PC-9 (cell line): ENCODE data around the gene ITGB5. TPM values are rescaled to one million over a fixed set of nuclear protein-coding genes. Genes with fewer than 3 reads are reported as not detected.
"Not testable (repeated sequence)": the region's sequence is repeated elsewhere in the genome, so short reads cannot be mapped to it uniquely, and the experiment has no call there.

ENCODE experiments used
- BruUV-seq: library from RNA; stranded (reverse); fragments of 400-500 nt; replicated peaks from 2 replicates; lab custom pipeline; 2021; lab: Mats Ljungman, UMichigan
- CTCF ChIA-PET: fragments of 300-600 bp; sonication (Branson Sonifier 250); formaldehyde crosslinking; loops from one replicate; lab custom pipeline; 2022; ENCODE audit warnings: antibody characterized with exemption; lab: Charles Lee
- POLR2A ChIA-PET: fragments of 300-600 bp; sonication (Branson Sonifier 250); formaldehyde crosslinking; loops from one replicate; lab custom pipeline; 2022; ENCODE audit warnings: antibody characterized with exemption; ENCODE audit not compliant: unreplicated experiment; lab: Charles Lee
- DNase-seq, 2 experiments: peaks; one replicate each; pipeline versions ENCODE4 v3.0.0 to v3.0.0-alpha.2; 2015 to 2022; ENCODE audit warnings: mixed read lengths in 1 of 2
- H2AFZ ChIP-seq: fragments of 200-600 bp; sonication (generic); 2 replicates; pipeline ENCODE4 v1.8.1; 2017; ENCODE audit warnings: antibody characterized with exemption
- H3F3A ChIP-seq: fragments of 200-600 bp; sonication (generic); 2 replicates; pipeline ENCODE4 v1.8.1; 2017; ENCODE audit warnings: antibody characterized with exemption, mild to moderate bottlenecking, low read depth; ENCODE audit not compliant: insufficient read depth
- H3K27ac ChIP-seq: fragments of 200-600 bp; sonication (generic); 2 replicates; pipeline ENCODE4 v1.6.1; 2016; ENCODE audit warnings: mixed run types
- H3K27me3 ChIP-seq: fragments of 200-600 bp; sonication (generic); 2 replicates; pipeline ENCODE4 v1.6.1; 2016; ENCODE audit warnings: low read depth, mixed run types; ENCODE audit not compliant: insufficient read depth
- H3K36me3 ChIP-seq: fragments of 200-600 bp; sonication (generic); 2 replicates; pipeline ENCODE4 v1.6.1; 2016; ENCODE audit warnings: low read depth, mixed run types
- H3K4me1 ChIP-seq: fragments of 200-600 bp; sonication (generic); replicated peaks from 2 replicates; pipeline ENCODE4 v1.6.1; 2016; ENCODE audit warnings: mixed run types; ENCODE audit not compliant: insufficient read depth
- H3K4me2 ChIP-seq: fragments of 200-600 bp; sonication (generic); 2 replicates; pipeline ENCODE4 v1.6.1; 2017; ENCODE audit warnings: mixed run types
- H3K4me3 ChIP-seq: fragments of 200-600 bp; sonication (generic); 2 replicates; pipeline ENCODE4 v1.6.1; 2016; ENCODE audit warnings: mixed run types
- H3K79me2 ChIP-seq: fragments of 200-600 bp; sonication (generic); 2 replicates; pipeline ENCODE4 v1.6.1; 2017; ENCODE audit warnings: low read depth, mixed run types
- H3K9me2 ChIP-seq: fragments of 200-600 bp; sonication (generic); 2 replicates; pipeline ENCODE4 v1.8.1; 2017; ENCODE audit warnings: mild to moderate bottlenecking; ENCODE audit not compliant: insufficient read depth
- H3K9me3 ChIP-seq: fragments of 200-600 bp; sonication (generic); 2 replicates; pipeline ENCODE4 v1.8.1; 2016; ENCODE audit warnings: low read depth; ENCODE audit not compliant: insufficient read depth
- H4K20me1 ChIP-seq: fragments of 200-600 bp; sonication (generic); 2 replicates; pipeline ENCODE4 v1.8.1; 2017; ENCODE audit not compliant: insufficient read depth
- EZH2 ChIP-seq: fragments of 200-600 bp; sonication (generic); IDR thresholded peaks from 2 replicates; pipeline ENCODE4 v1.8.0; 2017; ENCODE audit warnings: antibody characterized with exemption, low read depth
- intact Hi-C: fragments of 100-400 bp; cut with micrococcal nuclease; formaldehyde crosslinking; loops from one replicate; pipeline ENCODE4 v1.10.0; 2022; ENCODE audit not compliant: unreplicated experiment
- total RNA-seq: library from RNA; stranded (reverse); gene quantifications from 2 replicates; pipeline ENCODE4 v1.2.3, GENCODE V29; 2021
- TF ChIP-seq, protein P1 (sequence below): fragments of 200-600 bp; sonication (generic); conservative IDR thresholded peaks from 2 replicates; pipeline ENCODE4 v1.6.1; 2017; ENCODE audit warnings: mixed run types, antibody characterized with exemption, mild to moderate bottlenecking, moderate library complexity

Gene ITGB5
- total RNA-seq, 1 experiment from 2014 or later, result 226 TPM

DNA sequence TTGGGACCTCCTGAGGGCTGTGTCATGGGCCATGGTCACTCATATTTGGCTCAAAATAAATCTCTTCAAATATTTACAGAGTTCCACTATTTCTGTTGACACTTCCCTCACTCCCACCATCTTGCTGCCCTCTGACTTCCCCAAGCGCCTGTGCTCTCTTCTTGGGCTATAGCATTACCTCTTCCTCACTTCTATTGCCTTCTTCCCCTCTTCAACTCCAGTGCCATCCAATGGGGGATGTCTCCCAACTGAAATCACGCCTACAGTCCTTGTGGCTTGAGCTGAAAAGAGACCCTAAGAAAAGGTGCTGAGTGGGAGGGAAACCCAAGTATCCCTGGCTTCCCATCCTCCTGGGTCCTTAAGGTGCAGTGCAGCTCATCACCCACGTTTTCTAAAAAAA lies 135.1 kb downstream of the ITGB5 start:
- ChIA-PET POLR2A (no interaction called here), CTCF (no interaction called here)
- Histone ChIP-seq H3K36me3 (no peaks in the 10 kb centered on the region), H3K9me3 (no peaks in the 10 kb centered on the region), H3K4me3 (no peak overlapping the region), H2AFZ (no peak overlapping the region), H3K9me2 (no peaks in the 10 kb centered on the region), H4K20me1 (no peaks in the 10 kb centered on the region), H3K79me2 (no peaks in the 10 kb centered on the region), H3F3A (peaks cover 11% of the 10 kb centered on the region; the same call in 1 of the 2 replicates), H3K27ac (no peak overlapping the region), H3K27me3 (no peaks in the 10 kb centered on the region), H3K4me2 (no peak overlapping the region), H3K4me1 (no peaks in the 10 kb centered on the region)
- BruUV-seq, result no TSS peak
- TF ChIP-seq, protein P1, sequence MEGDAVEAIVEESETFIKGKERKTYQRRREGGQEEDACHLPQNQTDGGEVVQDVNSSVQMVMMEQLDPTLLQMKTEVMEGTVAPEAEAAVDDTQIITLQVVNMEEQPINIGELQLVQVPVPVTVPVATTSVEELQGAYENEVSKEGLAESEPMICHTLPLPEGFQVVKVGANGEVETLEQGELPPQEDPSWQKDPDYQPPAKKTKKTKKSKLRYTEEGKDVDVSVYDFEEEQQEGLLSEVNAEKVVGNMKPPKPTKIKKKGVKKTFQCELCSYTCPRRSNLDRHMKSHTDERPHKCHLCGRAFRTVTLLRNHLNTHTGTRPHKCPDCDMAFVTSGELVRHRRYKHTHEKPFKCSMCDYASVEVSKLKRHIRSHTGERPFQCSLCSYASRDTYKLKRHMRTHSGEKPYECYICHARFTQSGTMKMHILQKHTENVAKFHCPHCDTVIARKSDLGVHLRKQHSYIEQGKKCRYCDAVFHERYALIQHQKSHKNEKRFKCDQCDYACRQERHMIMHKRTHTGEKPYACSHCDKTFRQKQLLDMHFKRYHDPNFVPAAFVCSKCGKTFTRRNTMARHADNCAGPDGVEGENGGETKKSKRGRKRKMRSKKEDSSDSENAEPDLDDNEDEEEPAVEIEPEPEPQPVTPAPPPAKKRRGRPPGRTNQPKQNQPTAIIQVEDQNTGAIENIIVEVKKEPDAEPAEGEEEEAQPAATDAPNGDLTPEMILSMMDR, result no peak
- TF ChIP-seq EZH2, result no peak
- intact Hi-C loops, result no loop called here
- no peak for DNase-seq

DNA sequence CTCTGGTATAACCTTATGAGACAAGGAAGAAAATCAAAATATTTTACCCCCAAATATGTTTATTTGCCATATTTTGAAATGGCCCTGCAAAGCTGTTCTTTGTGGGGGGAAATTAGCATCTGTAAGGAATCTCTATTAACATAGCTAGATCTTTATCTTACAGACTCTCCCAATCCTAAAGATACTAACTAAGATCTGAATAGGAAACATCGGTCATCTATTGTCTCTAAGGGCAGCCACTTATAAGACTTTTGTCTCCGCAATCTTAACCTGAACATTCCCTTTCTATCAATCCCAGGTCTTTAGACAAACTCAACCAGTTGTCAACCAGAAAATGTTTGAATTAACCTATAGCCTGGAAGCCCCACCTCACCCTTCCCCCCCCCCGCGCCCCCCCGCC lies 135.7 kb downstream of the ITGB5 start:
- Histone ChIP-seq H3K4me1 (no peaks in the 10 kb centered on the region), H3K9me2 (no peaks in the 10 kb centered on the region), H3K36me3 (no peaks in the 10 kb centered on the region), H3K27me3 (no peaks in the 10 kb centered on the region), H3K4me2 (no peak overlapping the region), H4K20me1 (no peaks in the 10 kb centered on the region), H3K27ac (no peak overlapping the region), H3K9me3 (no peaks in the 10 kb centered on the region), H2AFZ (no peak overlapping the region), H3K79me2 (no peaks in the 10 kb centered on the region), H3F3A (peaks cover 11% of the 10 kb centered on the region; the same call in 1 of the 2 replicates), H3K4me3 (no peak overlapping the region)
- CTCF ChIA-PET, result interaction anchor here (0.7 kb wide), 1 partner anchor 66 kb away, joined by 3 read pairs; no protein-coding TSS in a partner anchor
- TF ChIP-seq EZH2, result no peak
- TF ChIP-seq, protein P1, result no peak
- no TSS peak for BruUV-seq
- intact Hi-C loops, result no loop called here
- POLR2A ChIA-PET, result no interaction called here
- DNase-seq, result no peak

DNA sequence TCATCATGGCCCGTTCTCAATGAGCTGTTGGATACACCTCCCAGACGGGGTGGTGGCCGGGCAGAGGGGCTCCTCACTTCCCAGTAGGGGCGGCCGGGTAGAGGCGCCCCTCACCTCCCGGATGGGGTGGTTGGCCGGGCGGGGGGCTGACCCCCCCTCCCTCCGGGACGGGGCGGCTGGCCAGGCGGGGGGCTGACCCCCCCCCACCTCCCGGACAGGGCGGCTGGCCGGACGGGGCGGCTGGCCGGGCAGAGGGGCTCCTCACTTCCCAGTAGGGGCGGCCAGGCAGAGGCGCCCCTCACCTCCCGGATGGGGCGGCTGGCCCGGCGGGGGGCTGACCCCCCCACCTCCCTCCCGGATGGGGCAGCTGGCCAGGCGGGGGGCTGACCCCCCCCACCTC lies 137.3 kb downstream of the ITGB5 start:
- H4K20me1 ChIP-seq, DNase-seq, H2AFZ ChIP-seq, H3K9me2 ChIP-seq, H3K79me2 ChIP-seq, H3K27ac ChIP-seq, CTCF ChIA-PET, H3K4me2 ChIP-seq, H3K4me1 ChIP-seq, H3K4me3 ChIP-seq, BruUV-seq, H3K36me3 ChIP-seq, H3K9me3 ChIP-seq, intact Hi-C loops, H3K27me3 ChIP-seq: not testable (repeated sequence)
- POLR2A ChIA-PET, result interaction anchor here (0.7 kb wide), 1 partner anchor 9 kb away, joined by 24 read pairs; no protein-coding TSS in a partner anchor
- peaks cover 11% of the 10 kb centered on the region; the same call in 1 of the 2 replicates for H3F3A ChIP-seq
